K562 (cell line): ENCODE data around the gene SHLD1. TPM values are rescaled to one million over a fixed set of nuclear protein-coding genes. Genes with fewer than 3 reads are reported as not detected.

ENCODE experiments used
- ATAC-seq: fragments of 200-7000 bp; cut with Tn5 transposase; 3 replicates; pipeline ENCODE4 v1.9.1; 2020; ENCODE audit warnings: moderate library complexity
- BruUV-seq: library from RNA; stranded (reverse); fragments of 400-500 nt; replicated peaks from 2 replicates; lab custom pipeline; 2021; lab: Mats Ljungman, UMichigan
- CTCF ChIA-PET: fragments of 300-600 bp; formaldehyde crosslinking; extraction: SDS; loops from one replicate; lab custom pipeline; 2021; ENCODE audit warnings: low intra/inter-chr PET ratio; lab: Yijun Ruan, JAX
- POLR2A ChIA-PET: fragments of 300-600, 350-650 bp; sonication (Branson Sonifier 250); formaldehyde crosslinking; extraction: SDS; loops from one replicate; lab custom pipeline; 2021; ENCODE audit warnings: antibody characterized with exemption, inconsistent platforms; lab: Yijun Ruan, JAX
- DNase-seq, 4 experiments: peaks; one replicate each; pipeline versions ENCODE4 v3.0.0 to v3.0.0-alpha.2; 2011 to 2018; ENCODE audit warnings: low spot score in 3 of 4, mixed read lengths in 3 of 4; ENCODE audit errors: extremely low read depth in 1 of 4
- FAIRE-seq: peaks from 2 replicates; lab custom pipeline; 2011; peaks lifted over from hg19 to GRCh38; lab: Jason Lieb, UNC
- H2AFZ ChIP-seq: 2 replicates; pipeline ENCODE4 v1.6.0; 2011; ENCODE audit warnings: low read depth, low read length, control low read depth, inconsistent platforms
- H3K27ac ChIP-seq: fragments of 200-600 bp; 3 replicates; pipeline ENCODE4 v1.8.0; 2011; ENCODE audit warnings: low read depth, mild to moderate bottlenecking, control low read depth, inconsistent platforms, low read length, moderate library complexity, mixed read lengths; ENCODE audit errors: extremely low read depth
- H3K27me3 ChIP-seq, 2 experiments: fragments of 300-600 bp in 1 of 2; 2 replicates in 1 of 2; 3 replicates in 1 of 2; pipeline versions ENCODE4 v1.6.0 to v1.8.0; 2011; ENCODE audit warnings: inconsistent platforms in 2 of 2, low read length in 2 of 2, mild to moderate bottlenecking in 1 of 2, mixed read lengths in 1 of 2, moderate library complexity in 1 of 2; ENCODE audit not compliant: control insufficient read depth in 2 of 2, insufficient read depth in 2 of 2
- H3K36me3 ChIP-seq: fragments of 300-600 bp; 3 replicates; pipeline ENCODE4 v1.8.0; 2011; ENCODE audit warnings: mild to moderate bottlenecking, low read length, inconsistent platforms; ENCODE audit not compliant: control insufficient read depth, insufficient read depth
- H3K4me1 ChIP-seq, 2 experiments: fragments of 200-600 bp in 1 of 2; replicated peaks in 1 of 2; 2 replicates in 1 of 2; 3 replicates in 1 of 2; pipeline versions ENCODE4 v1.5.1 to v1.8.0; 2011; ENCODE audit warnings: inconsistent platforms in 2 of 2, low read length in 2 of 2, mild to moderate bottlenecking in 1 of 2, mixed read lengths in 1 of 2, moderate library complexity in 1 of 2; ENCODE audit not compliant: control insufficient read depth in 2 of 2, insufficient read depth in 2 of 2
- H3K4me2 ChIP-seq: 2 replicates; pipeline ENCODE4 v1.6.1; 2011; ENCODE audit warnings: low read length, control low read depth, inconsistent platforms, mixed read lengths; ENCODE audit not compliant: insufficient read depth
- H3K4me3 ChIP-seq: fragments of 200-600 bp; sonication (generic), shearing (Covaris generic); 2 replicates; pipeline ENCODE4 v1.5.1; 2016; ENCODE audit warnings: control low read depth, inconsistent platforms
- H3K79me2 ChIP-seq: fragments of 200-600 bp; 3 replicates; pipeline ENCODE4 v1.8.0; 2011; ENCODE audit warnings: low read length, inconsistent platforms; ENCODE audit not compliant: control insufficient read depth, insufficient read depth
- H3K9ac ChIP-seq, 2 experiments: 2 replicates each; pipeline versions ENCODE4 v1.6.0 to v1.6.1; 2011; ENCODE audit warnings: low read depth in 2 of 2, low read length in 2 of 2, control low read depth in 1 of 2, inconsistent platforms in 1 of 2, mild to moderate bottlenecking in 1 of 2, mixed read lengths in 1 of 2; ENCODE audit not compliant: insufficient read depth in 1 of 2
- H3K9me1 ChIP-seq: one replicate; pipeline ENCODE4 v1.6.0; 2011; ENCODE audit warnings: inconsistent platforms, mild to moderate bottlenecking, low read length, moderate library complexity; ENCODE audit not compliant: control insufficient read depth, insufficient read depth
- H3K9me3 ChIP-seq: replicated peaks from 2 replicates; pipeline ENCODE4 v1.5.1; 2011; ENCODE audit warnings: low read depth, low read length, inconsistent platforms; ENCODE audit not compliant: control insufficient read depth, insufficient read depth
- H4K20me1 ChIP-seq: replicated peaks from 2 replicates; pipeline ENCODE4 v1.6.1; 2011; ENCODE audit warnings: low read length, inconsistent platforms, mixed read lengths; ENCODE audit not compliant: control insufficient read depth, insufficient read depth
- GTF2A2 ChIP-seq: IDR thresholded peaks from 2 replicates; pipeline ENCODE4 v1.6.1; 2016; ENCODE audit warnings: mild to moderate bottlenecking, missing genetic modification characterization, missing compliant biosample characterization
- HLTF ChIP-seq: fragments of 450-650 bp; IDR thresholded peaks from 2 replicates; pipeline ENCODE4 v1.6.1; 2016
- PBX2 ChIP-seq, 2 experiments: IDR thresholded peaks in 1 of 2; conservative IDR thresholded peaks in 1 of 2; 2 replicates each; pipeline ENCODE4 v1.6.1; 2016; ENCODE audit warnings: low read depth in 2 of 2, mild to moderate bottlenecking in 1 of 2, missing compliant biosample characterization in 1 of 2, missing genetic modification characterization in 1 of 2, moderate library complexity in 1 of 2
- WGBS: fragments of 100-300 bp; shearing (Covaris generic); methylation state at CpG from one replicate; pipeline ENCODE4 v1.1.6; 2016; ENCODE audit warnings: low coverage, mixed read lengths; ENCODE audit not compliant: insufficient coverage; ENCODE audit errors: missing lambda C conversion rate; 5-methylcytosine and 5-hydroxymethylcytosine counted together
- in situ Hi-C: fragments of 300-500 bp; cut with MboI; formaldehyde crosslinking; loops from 4 replicates; pipeline ENCODE4 v1.15.0; 2018; ENCODE audit warnings: inconsistent platforms, mixed read lengths
- intact Hi-C: fragments of 100-400 bp; cut with micrococcal nuclease; formaldehyde crosslinking; loops from 2 replicates; pipeline ENCODE4 v1.14.2; 2022
- polyA plus RNA-seq, 8 experiments: library from polyadenylated mRNA; depleted of rRNA in 4 of 8; stranded (reverse) in 5 of 8; unstranded in 3 of 8; fragments of >200 nt; fragmentation: Nextera tagmentation in 2 of 8; fragmentation: Illumina TruSeq in 1 of 8; extraction: Ambion mirVana in 2 of 8; extraction: Trizol in 1 of 8; gene quantifications; 2 replicates each; pipeline versions ENCODE4 v1.2.1 to v1.2.3, GENCODE V29; 2011 to 2014; ENCODE audit warnings: inconsistent platforms in 1 of 8, missing spikeins in 1 of 8
- total RNA-seq, 7 experiments: library from RNA; depleted of rRNA in 6 of 7; stranded (reverse); fragments of >200 nt in 6 of 7; fragmentation: Illumina TruSeq in 2 of 7; extraction: Trizol in 2 of 7; gene quantifications; 2 replicates each; pipeline versions ENCODE4 v1.2.1 to v1.2.3, GENCODE V29; 2011 to 2021; ENCODE audit warnings: low replicate concordance in 1 of 7
- TF ChIP-seq, protein P1 (sequence below): fragments of 250-450 bp; sonication (Bioruptor Pico); IDR thresholded peaks from 2 replicates; pipeline ENCODE4 v1.4.0; 2020; ENCODE audit warnings: mild to moderate bottlenecking

SHLD1 gene
- total and polyA plus RNA-seq, 9 of the 15 experiments (the other 6 are each of a cell fraction or from before 2014, with no cell fraction given): 3.7 to 21.6 (median 8.2) TPM

DNA sequence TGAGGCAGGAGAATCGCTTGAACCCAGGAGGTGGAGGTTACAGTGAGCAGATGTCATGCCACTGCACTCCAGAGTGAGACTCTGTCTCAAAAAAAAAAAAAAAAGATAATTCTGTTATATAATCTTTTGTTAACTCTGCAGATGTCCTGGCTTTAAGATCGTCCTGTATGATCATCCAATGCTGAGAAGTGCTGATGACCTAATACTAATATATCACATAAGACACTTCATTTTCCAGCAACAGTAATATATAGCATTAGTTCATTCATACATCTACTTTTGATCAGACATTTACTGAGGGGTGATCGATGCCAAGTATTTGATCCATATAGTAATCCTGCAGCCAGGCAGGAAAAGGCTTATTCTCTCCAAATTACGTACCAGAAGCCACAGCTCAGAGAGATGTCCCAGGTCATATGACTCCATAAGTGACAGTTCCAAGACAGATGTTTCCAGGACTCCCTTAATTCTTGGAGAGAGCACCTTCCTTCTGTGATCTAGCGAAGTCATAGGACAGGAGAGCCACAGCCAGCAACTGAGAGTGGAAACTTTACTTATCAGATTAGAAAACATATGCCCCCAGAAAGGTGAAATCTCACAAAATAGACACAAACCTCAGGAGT is 60.7 kb downstream of the SHLD1 start:
- Histone ChIP-seq H3K9ac (no peak overlapping the region), H3K9me1 (no peaks in the 10 kb centered on the region), H3K4me1 (no peaks in the 10 kb centered on the region), H3K79me2 (no peaks in the 10 kb centered on the region), H3K9me3 (no peaks in the 10 kb centered on the region), H2AFZ (no peak overlapping the region), H3K27ac (no peak overlapping the region), H3K4me2 (no peak overlapping the region), H3K4me3 (no peak overlapping the region), H3K36me3 (no peaks in the 10 kb centered on the region), H3K27me3 (no peaks in the 10 kb centered on the region), H4K20me1 (no peaks in the 10 kb centered on the region)
- BruUV-seq: no TSS peak
- TF ChIP-seq HLTF: no peak
- no peak for TF ChIP-seq GTF2A2 (tag)
- TF ChIP-seq, protein P1, sequence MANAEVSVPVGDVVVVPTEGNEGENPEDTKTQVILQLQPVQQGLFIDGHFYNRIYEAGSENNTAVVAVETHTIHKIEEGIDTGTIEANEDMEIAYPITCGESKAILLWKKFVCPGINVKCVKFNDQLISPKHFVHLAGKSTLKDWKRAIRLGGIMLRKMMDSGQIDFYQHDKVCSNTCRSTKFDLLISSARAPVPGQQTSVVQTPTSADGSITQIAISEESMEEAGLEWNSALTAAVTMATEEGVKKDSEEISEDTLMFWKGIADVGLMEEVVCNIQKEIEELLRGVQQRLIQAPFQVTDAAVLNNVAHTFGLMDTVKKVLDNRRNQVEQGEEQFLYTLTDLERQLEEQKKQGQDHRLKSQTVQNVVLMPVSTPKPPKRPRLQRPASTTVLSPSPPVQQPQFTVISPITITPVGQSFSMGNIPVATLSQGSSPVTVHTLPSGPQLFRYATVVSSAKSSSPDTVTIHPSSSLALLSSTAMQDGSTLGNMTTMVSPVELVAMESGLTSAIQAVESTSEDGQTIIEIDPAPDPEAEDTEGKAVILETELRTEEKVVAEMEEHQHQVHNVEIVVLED (CRISPR knock-in tag): no peak
- TF ChIP-seq PBX2 (CRISPR knock-in tag; IDR thresholded peaks at IDR 0.05; ENCODE audit: low read depth): no peak
- 0 out of 2 replicates have a peak, but pooled peaks have one; percentile 18 for TF ChIP-seq PBX2 (tag; conservative IDR thresholded peaks at IDR 0.05; ENCODE audit: low read depth)
- WGBS: 66% methylated on average over 5 of the region's 5 CpGs
- no peak for FAIRE-seq
- intact Hi-C loops (no loop called here), in situ Hi-C loops (no loop called here)
- ATAC-seq: no peak
- ChIA-PET CTCF (no interaction called here), POLR2A (interaction anchor here (0.5 to 0.7 kb wide), 2 partner anchors 242 to 248 kb away, joined by 3 read pairs; no protein-coding TSS in a partner anchor)
- no peak for DNase-seq
